ENCODE data around the gene HS1BP3. TPM values are rescaled to one million over a fixed set of nuclear protein-coding genes. Genes with fewer than 3 reads are reported as not detected.

Gene HS1BP3
- total RNA-seq, 1 experiment from 2014 or later: 18.4 TPM

DNA sequence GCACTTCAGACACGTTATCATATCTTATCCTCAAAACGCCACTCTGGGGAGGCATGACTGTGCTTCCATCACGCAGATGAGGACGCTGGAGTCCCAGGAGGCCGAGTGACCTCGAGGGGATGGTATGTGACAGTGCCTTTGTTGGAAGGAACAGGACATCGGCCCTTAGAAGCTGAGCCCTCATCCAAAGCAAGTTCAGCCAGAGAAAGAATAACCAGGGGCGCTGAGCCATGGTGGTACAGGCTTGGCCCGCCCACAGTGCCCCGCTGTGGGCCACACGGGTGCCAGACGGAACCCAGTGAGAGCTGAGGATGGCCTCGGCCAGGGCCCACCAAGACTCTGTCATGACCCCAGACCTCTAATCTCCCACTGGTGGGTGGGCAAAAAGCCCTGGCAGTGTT, 31.3 kb downstream of the HS1BP3 start:
- no peak for DNase-seq (ENCODE audit: low read depth)

- DNase-seq (ENCODE audit: low read depth): no peak
Observed at GRCh38 chr2:20618886-20619521, 31.9 kb downstream of the HS1BP3 start.

DNA sequence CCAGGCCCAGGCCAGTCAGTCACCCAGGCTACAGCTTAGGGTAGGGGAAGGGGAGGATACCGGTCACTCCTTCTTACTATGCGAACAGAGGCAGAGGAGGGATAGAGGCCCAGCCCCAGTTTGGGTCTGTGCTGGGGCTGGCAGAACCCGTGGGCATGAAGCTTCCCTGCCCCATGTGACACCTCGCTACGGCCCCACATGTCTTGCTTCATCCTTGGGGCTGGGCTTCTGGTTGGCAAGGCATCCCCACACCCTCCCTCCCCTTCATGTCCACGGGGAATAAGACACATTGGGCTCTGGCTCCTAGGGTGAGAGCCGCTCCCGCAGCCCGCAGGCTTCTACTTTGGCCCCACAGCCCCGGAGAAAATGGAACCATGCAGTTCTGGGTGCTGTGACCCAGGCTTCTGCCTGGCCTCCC, 32.4 kb downstream of the HS1BP3 start:
- DNase-seq (ENCODE audit: low read depth): no peak

DNA sequence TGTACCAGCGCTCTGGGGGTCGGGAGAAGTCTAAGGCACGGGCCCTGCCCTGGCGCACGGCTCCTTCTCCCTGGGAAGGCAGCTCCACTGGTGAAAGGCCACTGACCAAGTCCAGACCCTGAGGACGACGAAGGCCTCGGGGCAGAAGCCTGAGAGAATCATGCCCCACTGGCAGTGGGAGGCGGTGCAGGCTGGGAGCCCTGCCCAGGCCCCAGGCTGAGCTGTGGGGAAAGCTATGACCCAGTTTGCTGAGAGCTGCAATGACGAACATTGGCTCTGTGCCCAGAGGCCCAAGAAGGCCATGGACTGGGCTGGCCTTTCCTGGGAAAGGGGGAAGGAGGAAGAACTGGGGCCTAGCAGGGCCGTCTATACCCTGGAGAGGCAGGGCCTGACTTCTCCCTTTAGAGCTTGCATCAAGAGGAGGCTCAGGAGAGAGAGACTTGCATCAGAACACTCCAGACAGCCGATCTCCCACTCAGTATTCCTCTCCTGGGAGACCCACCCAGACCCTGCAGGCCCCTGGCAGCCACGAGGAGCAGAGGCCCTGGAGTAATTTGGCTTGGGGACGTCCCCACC, 32.9 kb downstream of the HS1BP3 start:
- peak; percentile 90 for DNase-seq (ENCODE audit: low read depth)

- no peak for DNase-seq (ENCODE audit: low read depth)
Observed at GRCh38 chr2:20617081-20617575, 33.8 kb downstream of the HS1BP3 start.

- no peak for DNase-seq (ENCODE audit: low read depth)
Observed at GRCh38 chr2:20616341-20616871, 34.5 kb downstream of the HS1BP3 start.

- no peak for DNase-seq (ENCODE audit: low read depth)
Observed at GRCh38 chr2:20615466-20616241, 35.2 kb downstream of the HS1BP3 start.

DNA sequence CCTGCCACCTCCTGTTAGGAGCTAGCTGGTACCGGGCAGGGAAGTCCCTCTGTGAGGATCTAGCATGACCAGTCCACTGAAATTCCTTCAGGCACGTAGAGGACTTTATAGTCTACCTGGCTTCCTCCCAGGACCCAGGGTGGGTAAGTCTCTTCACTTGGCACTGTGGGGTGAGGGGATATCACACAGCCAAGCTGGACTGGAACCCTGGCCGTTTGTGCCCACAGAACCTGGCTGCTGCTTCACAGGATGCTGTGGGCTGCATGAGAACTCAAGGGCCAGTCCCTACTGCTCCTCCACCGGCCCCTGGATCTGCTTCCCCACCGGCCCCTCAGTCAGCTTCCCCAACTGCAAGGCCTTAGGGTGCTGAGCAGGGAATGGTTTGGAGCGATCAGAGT, 35.8 kb downstream of the HS1BP3 start:
- no peak for DNase-seq (ENCODE audit: low read depth)

GRCh38 chr2:20614201-20615067, 36.5 kb downstream of the HS1BP3 start:
- DNase-seq (ENCODE audit: low read depth): peak; percentile 21

DNA sequence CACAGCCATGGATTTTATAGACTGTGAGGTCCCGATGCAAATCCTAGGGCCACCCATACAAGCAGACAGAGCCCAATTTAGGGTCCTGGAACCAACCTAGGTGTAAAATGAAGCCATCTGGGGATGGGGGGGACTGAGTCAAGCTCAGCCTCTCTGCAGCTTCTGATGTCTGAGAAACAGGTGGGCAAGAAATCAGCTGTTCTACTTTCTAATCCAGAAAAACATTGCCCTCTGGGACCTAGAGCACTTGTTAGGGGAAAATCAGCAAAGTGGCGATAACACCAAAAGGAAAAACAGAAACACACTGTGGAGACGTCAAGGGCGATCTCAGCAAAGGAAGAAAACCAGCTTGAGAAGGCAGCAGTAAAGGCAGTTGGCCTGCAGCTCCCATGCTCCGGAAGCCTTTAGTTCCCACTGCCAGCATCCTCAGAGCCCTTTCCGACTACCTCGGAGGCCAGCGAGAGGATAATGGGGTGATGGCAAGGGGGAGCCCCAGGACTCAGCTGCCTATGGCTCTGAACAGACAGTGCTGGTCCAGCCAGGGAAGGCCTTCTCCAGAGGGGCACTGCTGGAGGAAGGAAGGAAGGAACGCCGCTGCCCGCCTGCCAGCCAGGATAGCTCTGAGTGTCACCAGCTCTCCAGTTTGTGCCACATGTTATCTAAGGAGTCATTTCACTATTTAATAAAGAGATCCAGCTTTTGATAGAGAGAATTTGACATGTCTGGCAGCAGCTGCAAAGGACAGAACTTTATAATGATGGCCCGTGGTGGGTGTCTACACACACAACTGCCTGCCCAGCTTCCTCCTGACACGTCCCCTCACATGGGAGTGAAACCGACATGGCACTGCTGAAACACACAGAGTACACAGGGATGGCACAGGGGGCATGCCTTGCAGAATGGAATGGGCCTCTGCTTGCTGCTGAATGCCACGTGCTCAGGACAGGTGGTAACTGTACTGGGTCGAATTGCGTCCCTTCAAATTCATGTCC, 37.7 kb downstream of the HS1BP3 start:
- no peak for DNase-seq (ENCODE audit: low read depth)

- no peak for DNase-seq (ENCODE audit: low read depth)
Observed at GRCh38 chr2:20611844-20612356, 39.0 kb downstream of the HS1BP3 start.

DNA sequence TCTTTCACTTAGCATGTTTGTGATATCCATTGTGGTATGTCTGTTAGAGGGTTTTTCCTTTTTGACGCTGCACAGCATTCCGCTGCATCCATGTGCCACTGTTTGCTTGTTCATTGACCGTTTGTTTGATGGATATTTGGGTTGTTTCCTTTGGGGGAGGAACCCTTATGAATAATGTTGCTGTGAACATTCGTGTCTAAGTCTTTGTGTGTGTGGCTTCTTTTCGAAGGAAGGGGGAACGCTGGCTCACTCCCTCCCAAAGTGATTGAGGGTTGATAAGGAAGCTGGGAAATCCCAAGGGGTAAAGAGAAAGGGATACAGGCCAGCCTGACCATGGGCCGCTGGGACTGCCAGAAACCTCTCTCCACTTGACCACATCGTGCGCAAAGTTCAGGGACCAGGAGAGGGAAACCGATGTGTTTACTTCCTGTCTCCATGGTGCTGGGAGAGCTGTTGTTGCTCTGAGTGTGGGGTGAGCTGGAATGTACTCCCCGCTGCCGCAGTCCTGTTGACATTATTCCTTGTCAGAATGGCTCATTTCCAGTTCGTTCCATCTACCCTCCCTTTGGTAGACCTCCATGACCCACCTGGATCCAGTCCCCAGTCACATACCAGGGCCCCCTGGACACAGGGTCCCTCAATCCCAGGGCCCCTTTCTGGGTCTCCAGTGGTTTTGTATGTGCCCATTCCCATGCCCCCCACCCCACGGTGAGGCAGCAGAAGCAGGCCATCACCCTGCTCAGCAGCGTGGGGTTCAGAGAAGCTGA, 39.6 kb downstream of the HS1BP3 start:
- peak; percentile 86 for DNase-seq (ENCODE audit: low read depth)

- no peak for DNase-seq (ENCODE audit: low read depth)
Observed at GRCh38 chr2:20609995-20610357, 40.9 kb downstream of the HS1BP3 start.

DNA sequence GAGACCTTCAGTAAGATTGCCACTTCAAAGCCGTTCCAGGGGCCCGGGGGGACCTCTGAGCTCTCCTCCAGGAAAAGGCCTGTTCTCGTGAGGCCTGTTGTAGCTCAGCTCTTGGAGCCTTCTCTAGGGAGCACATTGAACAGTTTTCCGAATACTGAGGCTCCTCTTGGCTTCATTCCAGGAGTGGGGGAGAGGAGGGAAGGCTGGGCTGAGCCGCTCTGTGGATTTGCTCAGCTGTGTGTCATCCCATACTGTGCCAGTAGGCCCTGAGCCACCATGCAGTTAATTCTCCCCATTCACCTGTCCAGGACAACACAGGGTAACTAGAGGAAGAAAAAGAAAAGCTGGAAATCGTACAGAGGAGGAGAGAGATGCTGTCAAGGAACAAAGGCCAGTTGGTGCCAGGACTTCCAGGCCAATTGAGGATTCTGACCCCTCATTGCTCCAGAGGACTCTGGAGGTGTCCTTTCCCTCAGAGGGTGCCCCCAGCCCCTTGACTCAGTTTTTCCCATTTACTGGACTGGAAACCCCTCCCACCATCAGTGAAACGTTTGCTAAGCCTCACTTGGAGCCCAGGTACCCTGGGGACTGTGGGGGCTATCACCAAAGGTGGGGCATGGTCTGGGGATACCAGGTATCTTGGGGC, 41.4 kb downstream of the HS1BP3 start:
- DNase-seq (ENCODE audit: low read depth): no peak

GRCh38 chr2:20608666-20609348, 42.1 kb downstream of the HS1BP3 start:
- no peak for DNase-seq (ENCODE audit: low read depth)

DNA sequence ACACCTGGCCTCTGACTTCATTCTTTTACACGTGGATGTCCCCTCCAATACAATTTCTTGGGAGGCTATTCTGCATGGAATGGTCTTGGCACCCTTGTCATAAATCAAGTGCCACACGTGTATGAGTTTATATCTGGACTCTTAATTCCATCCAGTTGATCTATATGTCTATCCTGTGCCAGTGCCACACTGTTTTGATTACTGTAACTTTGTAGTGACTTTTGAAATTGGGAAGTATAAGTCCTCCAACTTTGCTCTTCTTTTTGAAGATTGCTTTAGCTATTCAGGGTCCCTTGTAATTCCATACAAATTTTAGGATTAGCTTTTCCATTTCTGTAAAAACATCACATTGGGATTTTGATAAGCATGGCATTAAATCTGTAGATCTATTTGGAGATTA, 43.5 kb downstream of the HS1BP3 start:
- no peak for DNase-seq (ENCODE audit: low read depth)

GRCh38 chr2:20606198-20606597, 44.7 kb downstream of the HS1BP3 start:
- DNase-seq (ENCODE audit: low read depth): no peak

DNA sequence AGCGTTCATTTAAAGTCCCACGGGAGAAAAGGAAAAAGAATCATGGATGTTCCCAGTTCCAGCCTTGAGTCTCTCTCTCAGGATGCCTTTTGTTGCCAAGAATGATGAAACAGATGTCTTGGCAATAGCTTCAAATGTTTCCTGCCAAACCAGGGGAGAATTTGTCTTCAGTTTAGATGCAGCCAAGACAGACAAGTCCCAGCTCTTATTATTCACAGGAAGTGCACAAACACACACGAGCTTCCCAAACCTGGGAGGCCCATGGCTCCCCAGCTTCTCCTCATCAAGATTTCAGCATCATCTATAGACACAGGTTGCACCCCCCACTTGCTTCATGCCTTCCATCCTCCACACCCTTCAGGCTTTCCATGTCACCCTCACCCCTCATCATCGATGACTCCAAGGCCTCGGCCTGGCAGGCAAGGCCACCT, 45.9 kb downstream of the HS1BP3 start:
- peak; percentile 43 for DNase-seq (ENCODE audit: low read depth)
